ENCODE measurements around the gene ADAMTS8. TPM values are rescaled to one million over a fixed set of nuclear protein-coding genes. Genes with fewer than 3 reads are reported as not detected.

ADAMTS8 gene
- total RNA-seq, 1 donor from 2014 or later: 0.96 TPM

GRCh38 chr11:130471731-130472433 lies 43.5 kb upstream of the ADAMTS8 start:
- DNase-seq (ENCODE audit: low spot score in 2 of 2, unreplicated experiment in 2 of 2): no peak
- Mint-ChIP-seq H3K4me1 (peaks cover 9% of the 10 kb centered on the region), H3K36me3 (peaks cover 13% of the 10 kb centered on the region), H3K9me3 (no peaks in the 10 kb centered on the region), H3K4me3 (no peak overlapping the region), H3K27ac (no peak overlapping the region), H3K27me3 (ENCODE audit: low read depth) (no peaks in the 10 kb centered on the region)
- TF ChIP-seq CTCF (IDR thresholded peaks at IDR 0.05; ENCODE audit: unreplicated experiment): no peak

- DNase-seq (ENCODE audit: low spot score in 2 of 2, unreplicated experiment in 2 of 2): no peak
- Mint-ChIP-seq H3K27ac (no peak overlapping the region), H3K27me3 (ENCODE audit: low read depth) (no peaks in the 10 kb centered on the region), H3K4me3 (no peak overlapping the region), H3K9me3 (no peaks in the 10 kb centered on the region), H3K4me1 (peaks cover 5% of the 10 kb centered on the region), H3K36me3 (peaks cover 13% of the 10 kb centered on the region)
- TF ChIP-seq CTCF (IDR thresholded peaks at IDR 0.05; ENCODE audit: unreplicated experiment): no peak
Observed at GRCh38 chr11:130470832-130471706, 42.7 kb upstream of the ADAMTS8 start.

- no peak for DNase-seq (ENCODE audit: low spot score in 2 of 2, unreplicated experiment in 2 of 2)
- H3K9me3 Mint-ChIP-seq: no peaks in the 10 kb centered on the region
Observed at GRCh38 chr11:130469181-130469580, 40.8 kb upstream of the ADAMTS8 start.

GRCh38 chr11:130467116-130467900 lies 38.9 kb upstream of the ADAMTS8 start:
- H3K27me3 Mint-ChIP-seq (ENCODE audit: low read depth): no peaks in the 10 kb centered on the region
- no peak for TF ChIP-seq CTCF (IDR thresholded peaks at IDR 0.05; ENCODE audit: unreplicated experiment)
- no peak overlapping the region for H3K27ac Mint-ChIP-seq
- H3K4me1 Mint-ChIP-seq: peaks cover 5% of the 10 kb centered on the region
- H3K9me3 Mint-ChIP-seq: no peaks in the 10 kb centered on the region
- no peak for DNase-seq (ENCODE audit: low spot score in 2 of 2, unreplicated experiment in 2 of 2)
- H3K4me3 Mint-ChIP-seq: no peak overlapping the region
- peaks cover 22% of the 10 kb centered on the region for H3K36me3 Mint-ChIP-seq

More at GRCh38 chr11:130469181-130469580, 40.8 kb upstream of the ADAMTS8 start:
- Mint-ChIP-seq H3K4me3 (no peak overlapping the region), H3K4me1 (peaks cover 5% of the 10 kb centered on the region), H3K27me3 (ENCODE audit: low read depth) (no peaks in the 10 kb centered on the region), H3K36me3 (peaks cover 17% of the 10 kb centered on the region), H3K27ac (no peak overlapping the region)
- TF ChIP-seq CTCF (IDR thresholded peaks at IDR 0.05; ENCODE audit: unreplicated experiment): no peak

- no peaks in the 10 kb centered on the region for H3K27me3 Mint-ChIP-seq (ENCODE audit: low read depth)
- no peak for DNase-seq (ENCODE audit: low spot score in 2 of 2, unreplicated experiment in 2 of 2)
- H3K27ac Mint-ChIP-seq: no peak overlapping the region
- no peak for TF ChIP-seq CTCF (IDR thresholded peaks at IDR 0.05; ENCODE audit: unreplicated experiment)
- H3K9me3 Mint-ChIP-seq: no peaks in the 10 kb centered on the region
- no peak overlapping the region for H3K4me3 Mint-ChIP-seq
- peaks cover 5% of the 10 kb centered on the region for H3K4me1 Mint-ChIP-seq
- H3K36me3 Mint-ChIP-seq: peaks cover 16% of the 10 kb centered on the region
Observed at GRCh38 chr11:130465263-130465662, 36.9 kb upstream of the ADAMTS8 start.

Measured in mesothelial cell of epicardium (in vitro differentiated cells).